ENCODE results near the gene SASS6.
"Not testable (repeated sequence)": the region's sequence is repeated elsewhere in the genome, so short reads cannot be mapped to it uniquely, and the experiment has no call there.

The SASS6 gene

DNA sequence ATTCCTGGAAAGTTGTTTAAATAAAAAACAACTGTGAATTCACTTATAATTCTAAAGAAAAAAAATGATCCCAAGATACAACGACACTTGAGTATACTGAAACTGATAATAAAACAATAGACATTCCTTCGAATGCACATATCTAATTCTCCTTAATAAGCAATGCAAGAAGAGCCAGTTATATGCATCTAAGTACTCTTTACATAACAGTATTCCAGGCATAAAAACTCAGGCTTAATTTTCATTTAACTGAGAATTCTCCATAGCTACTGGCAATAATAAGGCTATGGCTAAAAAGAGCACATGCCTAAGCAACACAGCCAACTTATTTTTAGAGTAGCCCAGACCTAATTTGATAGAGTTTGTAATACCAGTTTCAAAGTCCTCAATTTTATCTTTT is 31.2 kb downstream of the SASS6 start:
- DNase-seq = no peak

DNA sequence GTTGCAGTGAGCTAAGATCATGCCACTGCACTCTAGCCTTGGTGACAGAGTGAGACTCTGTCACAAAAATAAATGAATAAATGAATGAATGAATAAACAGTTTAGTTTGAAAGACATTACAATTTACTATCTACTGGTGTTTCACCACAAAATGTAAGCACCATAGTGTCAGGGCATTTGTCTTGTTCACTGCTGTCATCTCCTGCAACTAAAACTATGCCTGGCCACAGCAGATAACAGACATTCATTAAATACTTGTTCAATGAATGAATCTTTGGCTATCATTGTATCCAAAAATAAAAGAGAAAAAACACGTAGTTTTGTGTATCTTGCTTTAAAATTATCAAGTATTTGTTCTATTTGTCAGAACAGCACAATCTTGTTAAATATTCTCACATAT is 32.5 kb downstream of the SASS6 start:
- no peak for DNase-seq

GRCh38 chr1:100090471-100090870 is 42.3 kb downstream of the SASS6 start:
- DNase-seq = no peak

DNA sequence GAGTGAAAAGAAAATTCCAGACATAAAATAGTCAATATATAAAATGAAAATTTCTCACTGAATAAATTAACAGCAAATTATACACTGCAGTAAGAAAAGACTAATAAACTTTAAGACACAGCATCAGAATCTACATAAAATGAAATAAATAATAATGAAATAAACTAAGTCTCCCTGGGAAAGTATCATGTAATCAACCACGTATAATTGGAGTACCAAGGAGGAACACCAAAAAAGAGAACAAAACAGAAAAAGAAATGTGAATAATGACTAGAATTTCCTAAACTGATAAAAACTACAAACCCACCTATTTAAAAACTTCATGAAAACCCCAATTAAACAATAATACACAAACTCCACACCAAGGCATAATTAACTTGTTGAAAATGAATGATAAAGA is 43.6 kb downstream of the SASS6 start:
- no peak for DNase-seq

- no peak for DNase-seq
Measured at GRCh38 chr1:100087396-100087795, 45.3 kb downstream of the SASS6 start.

GRCh38 chr1:100080331-100080730 is 52.4 kb downstream of the SASS6 start:
- DNase-seq = no peak

DNA sequence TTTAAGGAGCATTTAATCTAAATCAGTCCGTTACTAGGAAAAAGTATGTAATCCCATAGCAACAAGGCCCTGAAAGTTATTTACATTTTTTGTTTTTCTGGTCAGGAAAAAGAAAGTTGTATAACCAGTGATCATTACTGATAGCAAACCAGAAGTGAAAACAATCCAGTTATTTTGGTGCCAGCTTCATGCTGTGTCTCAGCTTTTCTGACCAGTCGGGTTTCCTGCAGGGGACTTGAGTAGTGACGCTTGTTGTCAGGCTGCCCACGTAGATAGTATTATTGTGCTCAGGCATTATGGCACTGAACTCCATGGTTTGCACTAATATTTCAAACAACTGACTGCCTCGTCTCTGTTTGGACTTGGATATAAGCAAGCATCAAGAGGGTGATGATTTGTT is 55.2 kb downstream of the SASS6 start:
- DNase-seq = no peak

GRCh38 chr1:100076744-100077143 is 56.0 kb downstream of the SASS6 start:
- no peak for DNase-seq

DNA sequence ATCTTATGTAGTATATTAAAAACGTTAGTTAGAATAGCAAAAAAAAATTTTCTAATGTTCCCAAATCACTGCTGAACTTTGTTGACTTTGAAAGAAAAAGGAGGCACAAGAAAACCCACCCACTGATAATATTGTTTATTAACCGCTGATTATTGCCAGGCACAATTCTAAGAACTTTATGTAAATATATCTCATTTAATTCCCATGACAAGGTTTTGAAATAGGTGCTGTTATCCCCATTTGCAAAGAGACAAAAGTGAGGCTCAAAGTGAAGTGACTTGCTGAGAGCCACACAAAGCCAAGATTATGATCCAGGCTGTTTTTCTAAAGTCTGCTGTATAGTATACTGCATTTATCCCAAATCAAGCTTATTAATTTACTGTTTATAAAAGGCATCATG is 56.4 kb downstream of the SASS6 start:
- no peak for DNase-seq

DNA sequence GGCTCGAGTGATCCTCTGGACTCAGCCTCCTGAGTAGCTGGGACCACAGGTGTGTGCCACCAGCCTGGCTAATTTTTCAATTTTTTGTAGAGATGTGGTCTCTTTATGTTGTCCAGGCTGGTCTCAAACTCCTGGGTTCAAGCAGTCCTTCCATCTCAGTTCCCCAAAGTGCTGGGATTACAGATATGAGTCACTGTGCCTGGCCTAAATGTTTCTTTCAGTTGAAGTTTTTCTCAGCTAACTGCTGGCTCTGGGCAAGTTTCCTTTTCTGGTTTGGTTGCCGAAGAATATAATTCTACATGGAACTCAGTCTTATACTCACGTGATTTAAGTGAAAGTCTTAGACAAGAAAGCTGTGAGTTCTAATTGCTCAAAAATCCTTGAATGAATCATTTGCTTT is 57.0 kb downstream of the SASS6 start:
- no peak for DNase-seq

- no peak for DNase-seq
Measured at GRCh38 chr1:100074604-100075395, 57.9 kb downstream of the SASS6 start.

DNA sequence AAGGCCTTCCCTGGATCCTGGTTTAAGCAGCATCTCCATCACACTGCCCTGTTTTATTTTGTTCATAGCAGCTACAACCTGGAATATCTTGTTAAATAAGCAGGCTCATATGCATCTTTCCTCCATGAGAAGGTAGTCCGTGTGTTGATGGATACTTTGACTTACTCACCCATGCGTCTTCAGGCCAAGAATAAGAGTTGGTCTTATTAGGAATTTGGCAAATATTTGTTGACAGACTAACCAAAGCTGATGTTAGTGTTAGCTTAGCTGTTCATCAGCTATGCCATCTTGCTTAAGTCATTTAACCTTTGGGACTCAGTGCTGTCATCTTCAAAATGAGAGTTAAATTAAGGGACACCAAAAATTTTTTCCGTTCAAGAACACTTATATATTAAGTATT is 59.2 kb downstream of the SASS6 start:
- no peak for DNase-seq

DNA sequence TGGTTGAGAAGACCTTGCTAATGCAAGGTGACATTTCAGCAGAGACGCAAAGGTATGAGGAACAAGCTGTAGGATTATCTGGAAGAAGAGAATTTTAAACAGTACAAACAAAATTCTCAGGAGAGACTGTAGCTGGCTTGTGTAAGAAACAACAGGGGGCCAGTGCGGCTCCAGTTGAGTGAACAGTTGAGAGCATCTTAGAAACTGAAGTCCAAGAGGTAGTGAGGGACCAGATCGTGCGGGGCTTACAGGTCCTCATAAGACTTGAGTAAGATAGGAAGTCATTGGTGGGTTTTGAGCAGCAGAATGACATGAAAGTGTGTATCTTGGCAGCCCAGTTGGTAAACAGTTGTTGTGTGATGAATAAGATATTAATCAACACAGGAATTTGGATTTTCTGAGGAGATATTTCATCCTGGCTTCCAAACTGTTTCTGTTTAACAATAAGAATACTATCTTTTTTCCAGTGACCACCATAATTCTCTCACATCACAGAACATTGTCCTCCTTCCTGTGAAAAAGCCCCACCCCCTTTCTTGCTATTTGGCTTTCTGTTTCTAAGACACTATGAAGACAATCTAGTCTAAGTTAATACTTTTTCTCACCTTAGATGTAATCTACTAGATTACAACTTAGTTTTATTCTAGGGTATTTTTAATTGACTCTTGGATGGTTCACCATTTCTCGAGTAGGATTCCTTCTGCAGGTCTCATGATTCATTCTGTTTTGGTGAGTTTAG is 62.4 kb downstream of the SASS6 start:
- DNase-seq = no peak

- DNase-seq = no peak
Measured at GRCh38 chr1:100065969-100066227, 66.8 kb downstream of the SASS6 start.

DNA sequence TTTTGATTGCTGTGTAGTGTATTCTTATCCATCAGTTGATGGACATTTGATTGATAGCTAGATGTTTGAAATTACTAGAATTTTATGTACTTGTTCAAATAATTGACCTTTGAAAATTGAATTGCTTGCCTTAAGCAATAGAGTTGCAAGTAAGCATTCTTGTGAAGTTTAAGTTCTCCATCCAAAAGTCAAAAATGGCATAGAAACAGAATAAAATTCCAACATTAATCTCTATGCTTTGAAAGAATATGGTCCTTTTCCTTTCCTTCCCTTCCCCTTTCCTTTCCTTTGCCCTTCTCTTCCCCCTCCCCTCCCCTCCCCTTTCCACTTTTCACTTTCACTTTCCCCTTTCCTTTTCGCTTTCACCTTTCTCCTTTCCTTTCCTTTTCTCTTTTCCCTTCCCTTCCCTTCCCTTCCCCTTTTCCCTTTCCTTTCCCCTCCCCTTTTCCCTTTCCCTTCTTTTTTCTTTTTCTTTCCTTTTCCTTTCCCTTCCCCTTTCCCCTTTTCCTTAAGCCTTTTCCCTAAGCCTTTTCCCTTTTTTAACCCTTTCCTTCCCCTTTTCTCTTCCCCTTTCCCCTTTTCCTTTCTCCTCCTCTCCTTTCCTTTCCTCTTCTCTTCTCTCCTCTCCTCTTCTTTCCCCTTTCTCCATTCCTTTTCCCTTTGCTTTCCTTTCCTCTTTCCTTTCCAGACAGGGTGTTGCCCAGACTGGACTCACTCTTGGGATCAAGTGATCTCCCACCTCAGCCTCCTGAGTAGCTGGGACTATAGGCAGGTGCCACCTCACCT is 67.4 kb downstream of the SASS6 start:
- no peak for DNase-seq

- DNase-seq = no peak
Measured at GRCh38 chr1:100061681-100062080, 71.0 kb downstream of the SASS6 start.

DNA sequence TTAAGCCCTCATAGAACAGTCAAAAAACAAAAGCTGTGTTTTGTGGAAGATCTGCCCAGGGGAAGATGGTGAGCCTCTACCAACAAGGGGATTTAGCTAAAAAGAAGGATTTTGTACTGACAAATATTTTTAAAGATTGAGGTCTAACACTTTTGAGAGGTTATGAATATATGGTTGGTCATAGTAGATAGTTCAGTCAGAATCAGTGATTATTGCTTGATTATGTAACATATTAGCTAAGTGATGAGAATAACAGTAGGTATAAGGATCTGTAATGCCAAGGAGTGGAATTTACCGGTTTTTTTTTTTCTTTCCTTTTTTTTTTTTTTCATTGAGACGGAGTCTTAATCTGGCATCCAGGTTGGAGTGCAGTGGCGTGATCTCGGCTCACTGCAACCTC is 79.0 kb downstream of the SASS6 start:
- DNase-seq = no peak

DNA sequence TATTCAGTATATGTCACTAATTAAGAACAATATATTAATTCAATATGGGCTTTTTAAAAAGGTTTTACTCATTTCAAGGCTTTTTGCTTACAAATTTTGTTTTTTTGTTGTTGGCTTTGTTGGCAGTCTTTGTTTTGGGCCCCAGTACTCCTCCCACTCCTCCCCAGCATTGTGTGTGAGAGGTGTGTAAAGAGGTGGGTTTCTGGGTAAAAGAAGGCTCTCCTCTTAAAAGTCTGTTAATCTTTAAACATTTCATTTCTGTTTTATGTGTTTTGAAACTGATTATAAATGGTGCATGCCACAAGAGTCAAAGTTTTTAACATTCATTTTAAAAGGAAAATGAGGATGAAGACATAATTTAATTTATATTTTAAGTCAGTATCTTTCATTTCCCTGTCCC is 79.6 kb downstream of the SASS6 start:
- no peak for DNase-seq

DNA sequence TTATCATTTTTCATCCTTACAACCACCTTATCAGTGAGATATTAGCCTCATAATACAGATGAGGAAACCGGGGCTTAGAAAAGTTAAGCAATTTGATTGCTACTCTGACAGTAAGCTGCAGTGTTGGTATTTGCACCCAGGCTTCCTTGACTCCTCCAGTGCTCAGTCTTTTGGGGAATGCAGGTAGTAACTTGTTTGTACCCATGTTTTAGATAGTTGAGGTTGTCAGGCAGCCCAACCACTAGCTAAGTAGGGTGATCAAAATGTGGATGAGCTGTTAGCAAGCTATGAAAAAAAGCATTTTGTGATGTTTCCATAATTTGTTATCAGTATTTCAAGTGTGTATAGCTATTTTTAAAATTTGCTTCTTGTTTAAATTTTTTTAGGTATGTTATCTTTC is 80.8 kb downstream of the SASS6 start:
- DNase-seq = no peak

DNA sequence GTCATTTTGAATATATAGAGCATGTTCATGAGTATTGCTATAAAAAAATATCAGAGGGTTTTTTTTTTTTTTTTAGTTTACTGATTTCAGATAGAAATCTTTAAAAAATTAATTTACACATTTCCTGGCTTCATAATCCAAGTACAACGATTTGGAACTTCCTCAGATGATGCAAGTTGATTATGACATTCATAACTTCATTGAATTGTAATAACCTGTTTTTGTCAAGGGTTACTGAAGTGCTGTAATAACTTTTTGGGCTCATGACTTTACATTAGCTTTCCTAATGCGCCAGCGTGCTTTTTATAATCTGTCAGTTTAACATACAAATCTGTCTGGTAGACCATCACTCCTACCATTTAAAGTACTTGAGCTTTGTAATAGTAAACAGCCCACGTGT is 81.3 kb downstream of the SASS6 start:
- DNase-seq = no peak

- DNase-seq = no peak
Measured at GRCh38 chr1:100050139-100050538, 82.6 kb downstream of the SASS6 start.

DNA sequence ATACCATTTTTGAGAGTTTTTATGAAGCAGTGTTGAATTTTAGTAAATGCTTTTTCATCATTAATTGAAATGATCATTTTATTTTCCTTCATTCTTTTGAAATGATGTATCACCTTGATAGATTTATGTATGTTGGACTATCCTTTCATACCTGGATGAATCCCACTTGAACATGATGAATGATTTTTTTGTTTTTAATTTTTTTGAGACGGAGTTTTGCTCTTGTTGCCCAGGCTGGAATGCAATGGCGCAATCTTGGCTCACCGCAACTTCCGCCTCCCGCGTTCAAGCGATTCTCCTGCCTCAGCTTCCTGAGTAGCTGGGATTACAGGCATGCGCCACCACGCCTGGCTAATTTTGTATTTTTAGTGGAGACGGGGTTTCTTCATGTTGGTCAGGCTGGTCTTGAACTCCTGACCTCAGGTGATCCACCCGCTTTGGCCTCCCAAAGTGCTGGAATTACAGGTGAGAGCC is 85.5 kb downstream of the SASS6 start:
- not testable (repeated sequence) for DNase-seq

DNA sequence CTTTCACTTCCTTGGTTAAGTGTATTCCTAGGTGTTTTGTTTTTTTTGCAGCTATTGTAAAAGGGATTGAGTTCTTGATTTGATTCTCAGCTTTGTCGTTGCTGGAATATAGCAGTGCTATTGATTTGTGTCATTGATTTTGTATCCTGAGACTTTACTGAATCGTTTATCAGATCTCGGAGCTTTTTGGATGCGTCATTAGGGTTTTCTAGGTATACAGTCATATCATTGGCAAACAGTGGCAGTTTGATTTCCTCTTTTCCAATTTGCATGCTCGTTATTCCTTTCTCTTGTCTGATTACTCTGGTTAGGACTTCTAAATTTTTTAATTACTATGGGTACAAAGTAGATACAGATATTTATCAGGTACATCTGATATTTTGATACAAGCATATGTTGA is 87.5 kb downstream of the SASS6 start:
- no peak for DNase-seq

- DNase-seq = no peak
Measured at GRCh38 chr1:100039591-100039990, 93.1 kb downstream of the SASS6 start.
